Measurements from ENCODE around the gene ARFGAP3.

ARFGAP3 gene

GRCh38 chr22:42768385-42769035 is 88.6 kb downstream of the ARFGAP3 start:
- H3K36me3 ChIP-seq (ENCODE audit: control insufficient read depth, insufficient read depth, low read length): no peaks in the 10 kb centered on the region
- no peaks in the 10 kb centered on the region for H3K27me3 ChIP-seq (replicated peaks; ENCODE audit: control insufficient read depth, insufficient read depth, low read length)
- DNase-seq (ENCODE audit: extremely low read depth, insufficient read length): no peak
- H3K4me3 ChIP-seq (replicated peaks; ENCODE audit: low read depth, low read length): no peak overlapping the region
- no peak for TF ChIP-seq CTCF (IDR thresholded peaks at IDR 0.05; ENCODE audit: insufficient read depth, low read length, poor library complexity, severe bottlenecking)

- no peak for DNase-seq (ENCODE audit: extremely low read depth, insufficient read length)
- no peaks in the 10 kb centered on the region for H3K27me3 ChIP-seq (replicated peaks; ENCODE audit: control insufficient read depth, insufficient read depth, low read length)
- H3K4me3 ChIP-seq (replicated peaks; ENCODE audit: low read depth, low read length): no peak overlapping the region
- H3K36me3 ChIP-seq (ENCODE audit: control insufficient read depth, insufficient read depth, low read length): no peaks in the 10 kb centered on the region
- TF ChIP-seq CTCF (IDR thresholded peaks at IDR 0.05; ENCODE audit: insufficient read depth, low read length, poor library complexity, severe bottlenecking): no peak
These were observed 90.2 kb downstream of the ARFGAP3 start for GRCh38 chr22:42766860-42767259.

GRCh38 chr22:42764895-42765363 is 92.1 kb downstream of the ARFGAP3 start:
- no peaks in the 10 kb centered on the region for H3K36me3 ChIP-seq (ENCODE audit: control insufficient read depth, insufficient read depth, low read length)

GRCh38 chr22:42763965-42764480 is 93.0 kb downstream of the ARFGAP3 start:
- H3K27me3 ChIP-seq (replicated peaks; ENCODE audit: control insufficient read depth, insufficient read depth, low read length): no peaks in the 10 kb centered on the region
- H3K36me3 ChIP-seq (ENCODE audit: control insufficient read depth, insufficient read depth, low read length): no peaks in the 10 kb centered on the region
- H3K4me3 ChIP-seq (replicated peaks; ENCODE audit: low read depth, low read length): no peak overlapping the region
- TF ChIP-seq CTCF (IDR thresholded peaks at IDR 0.05; ENCODE audit: insufficient read depth, low read length, poor library complexity, severe bottlenecking): no peak
- no peak for DNase-seq (ENCODE audit: extremely low read depth, insufficient read length)

More at GRCh38 chr22:42764895-42765363, 92.1 kb downstream of the ARFGAP3 start:
- no peak for TF ChIP-seq CTCF (IDR thresholded peaks at IDR 0.05; ENCODE audit: insufficient read depth, low read length, poor library complexity, severe bottlenecking)
- no peaks in the 10 kb centered on the region for H3K27me3 ChIP-seq (replicated peaks; ENCODE audit: control insufficient read depth, insufficient read depth, low read length)
- peak overlapping the region; percentile 5; the same call in 1 of the 2 replicates for H3K4me3 ChIP-seq (replicated peaks; ENCODE audit: low read depth, low read length)
- peak; percentile 70 for DNase-seq (ENCODE audit: extremely low read depth, insufficient read length)

GRCh38 chr22:42760806-42761565 is 96.1 kb downstream of the ARFGAP3 start:
- no peak overlapping the region for H3K4me3 ChIP-seq (replicated peaks; ENCODE audit: low read depth, low read length)
- no peak for TF ChIP-seq CTCF (IDR thresholded peaks at IDR 0.05; ENCODE audit: insufficient read depth, low read length, poor library complexity, severe bottlenecking)
- no peaks in the 10 kb centered on the region for H3K36me3 ChIP-seq (ENCODE audit: control insufficient read depth, insufficient read depth, low read length)

More at GRCh38 chr22:42760806-42761565, 96.1 kb downstream of the ARFGAP3 start:
- no peak for DNase-seq (ENCODE audit: extremely low read depth, insufficient read length)
- H3K27me3 ChIP-seq (replicated peaks; ENCODE audit: control insufficient read depth, insufficient read depth, low read length): no peaks in the 10 kb centered on the region
